ENCODE measurements around the gene VWA5B2. TPM values are rescaled to one million over a fixed set of nuclear protein-coding genes. Genes with fewer than 3 reads are reported as not detected.

The VWA5B2 gene
- total and polyA plus RNA-seq, 2 experiments from 2014 or later: 0.66 TPM; not detected in 1

DNA sequence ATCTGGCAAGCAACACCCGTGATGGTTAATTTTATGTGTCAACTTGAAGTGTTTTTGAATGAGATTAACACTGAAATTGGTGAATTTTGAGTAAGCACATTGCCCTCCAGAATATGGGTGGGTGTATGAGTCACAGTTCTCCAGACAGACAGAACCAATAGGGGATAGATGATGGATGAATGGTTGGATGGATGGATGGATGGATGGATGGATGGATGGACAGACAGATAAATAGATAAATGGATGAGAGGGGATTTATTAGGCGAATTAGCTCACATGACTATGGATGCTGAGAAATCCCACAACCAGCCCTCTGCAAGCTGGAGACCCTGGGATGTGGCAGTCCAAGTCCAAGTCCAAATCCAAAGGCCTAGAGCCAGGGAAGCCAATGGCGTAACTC, 5.4 kb upstream of the VWA5B2 start:
- Histone ChIP-seq H3K4me1 (ENCODE audit: insufficient read depth) (no peaks in the 10 kb centered on the region), H3K36me3 (ENCODE audit: insufficient read depth) (no peaks in the 10 kb centered on the region), H3K27me3 (ENCODE audit: insufficient read depth) (peaks cover 32% of the 10 kb centered on the region), H3K4me3 (no peak overlapping the region), H3K27ac (ENCODE audit: low read depth) (no peak overlapping the region), H3K79me2 (replicated peaks; ENCODE audit: insufficient read depth) (no peaks in the 10 kb centered on the region), H3K9me2 (ENCODE audit: insufficient read depth) (no peaks in the 10 kb centered on the region), H4K20me1 (replicated peaks; ENCODE audit: insufficient read depth) (0 out of 2 replicates have a peak, but pooled peaks cover 4% of the 10 kb centered on the region), H3K4me2 (no peak overlapping the region), H2AFZ (no peak overlapping the region), H3F3A (replicated peaks; ENCODE audit: low read depth) (no peaks in the 10 kb centered on the region)
- Mint-ChIP-seq H3K9me3 (no peaks in the 10 kb centered on the region), H3K27me3 (ENCODE audit: insufficient read depth, low read depth, poor library complexity) (peaks cover 18% of the 10 kb centered on the region), H3K36me3 (ENCODE audit: low read depth) (no peaks in the 10 kb centered on the region), H3K4me1 (no peaks in the 10 kb centered on the region; the same call in 1 of the 3 replicates), H3K27ac (no peak overlapping the region), H3K4me3 (no peak overlapping the region)
- DNase-seq (ENCODE audit: low spot score): no peak
- TF ChIP-seq EZH2 (IDR thresholded peaks at IDR 0.05; ENCODE audit: low read depth, unreplicated experiment) (no peak), ZNF462 (CRISPR knock-in tag; IDR thresholded peaks at IDR 0.05) (no peak), EZH2phosphoT487 (IDR thresholded peaks at IDR 0.05; ENCODE audit: unreplicated experiment) (no peak), POLR2AphosphoS5 (IDR thresholded peaks at IDR 0.05; ENCODE audit: low read depth) (no peak)
- TF ChIP-seq, protein P1, sequence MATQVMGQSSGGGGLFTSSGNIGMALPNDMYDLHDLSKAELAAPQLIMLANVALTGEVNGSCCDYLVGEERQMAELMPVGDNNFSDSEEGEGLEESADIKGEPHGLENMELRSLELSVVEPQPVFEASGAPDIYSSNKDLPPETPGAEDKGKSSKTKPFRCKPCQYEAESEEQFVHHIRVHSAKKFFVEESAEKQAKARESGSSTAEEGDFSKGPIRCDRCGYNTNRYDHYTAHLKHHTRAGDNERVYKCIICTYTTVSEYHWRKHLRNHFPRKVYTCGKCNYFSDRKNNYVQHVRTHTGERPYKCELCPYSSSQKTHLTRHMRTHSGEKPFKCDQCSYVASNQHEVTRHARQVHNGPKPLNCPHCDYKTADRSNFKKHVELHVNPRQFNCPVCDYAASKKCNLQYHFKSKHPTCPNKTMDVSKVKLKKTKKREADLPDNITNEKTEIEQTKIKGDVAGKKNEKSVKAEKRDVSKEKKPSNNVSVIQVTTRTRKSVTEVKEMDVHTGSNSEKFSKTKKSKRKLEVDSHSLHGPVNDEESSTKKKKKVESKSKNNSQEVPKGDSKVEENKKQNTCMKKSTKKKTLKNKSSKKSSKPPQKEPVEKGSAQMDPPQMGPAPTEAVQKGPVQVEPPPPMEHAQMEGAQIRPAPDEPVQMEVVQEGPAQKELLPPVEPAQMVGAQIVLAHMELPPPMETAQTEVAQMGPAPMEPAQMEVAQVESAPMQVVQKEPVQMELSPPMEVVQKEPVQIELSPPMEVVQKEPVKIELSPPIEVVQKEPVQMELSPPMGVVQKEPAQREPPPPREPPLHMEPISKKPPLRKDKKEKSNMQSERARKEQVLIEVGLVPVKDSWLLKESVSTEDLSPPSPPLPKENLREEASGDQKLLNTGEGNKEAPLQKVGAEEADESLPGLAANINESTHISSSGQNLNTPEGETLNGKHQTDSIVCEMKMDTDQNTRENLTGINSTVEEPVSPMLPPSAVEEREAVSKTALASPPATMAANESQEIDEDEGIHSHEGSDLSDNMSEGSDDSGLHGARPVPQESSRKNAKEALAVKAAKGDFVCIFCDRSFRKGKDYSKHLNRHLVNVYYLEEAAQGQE (IDR thresholded peaks at IDR 0.05; ENCODE audit: unreplicated experiment): no peak
- ATAC-seq: no peak
